ENCODE results near the gene UBE2L6.

The UBE2L6 gene

GRCh38 chr11:57601297-57601696, 33.8 kb upstream of the UBE2L6 start:
- TF ChIP-seq CTCF (IDR thresholded peaks at IDR 0.05; ENCODE audit: low read depth, low read length): no peak
- H3K4me3 ChIP-seq (ENCODE audit: low read depth, low read length): no peak overlapping the region

GRCh38 chr11:57599381-57599780, 31.9 kb upstream of the UBE2L6 start:
- TF ChIP-seq CTCF (IDR thresholded peaks at IDR 0.05; ENCODE audit: low read depth, low read length): no peak
- no peak overlapping the region for H3K4me3 ChIP-seq (ENCODE audit: low read depth, low read length)

- H3K4me3 ChIP-seq (ENCODE audit: low read depth, low read length): peak overlapping the region; percentile 41; the same call in 1 of the 2 replicates
- no peak for TF ChIP-seq CTCF (IDR thresholded peaks at IDR 0.05; ENCODE audit: low read depth, low read length)
These were observed 31.3 kb upstream of the UBE2L6 start for GRCh38 chr11:57598831-57599155.

GRCh38 chr11:57597916-57598830, 30.7 kb upstream of the UBE2L6 start:
- TF ChIP-seq CTCF (IDR thresholded peaks at IDR 0.05; ENCODE audit: low read depth, low read length): no peak
- peak overlapping the region; percentile 41 for H3K4me3 ChIP-seq (ENCODE audit: low read depth, low read length)

GRCh38 chr11:57597461-57597915, 30.0 kb upstream of the UBE2L6 start, which contains the start of gene SERPING1:
Gene SERPING1 (plus strand): TSS chr11:57597685. CDS start chr11:57598271, 586 bp downstream.
- TF ChIP-seq CTCF (IDR thresholded peaks at IDR 0.05; ENCODE audit: low read depth, low read length): no peak
- H3K4me3 ChIP-seq (ENCODE audit: low read depth, low read length): peak within 1 kb of the TSS; percentile 41

- H3K4me3 ChIP-seq (ENCODE audit: low read depth, low read length): no peak overlapping the region
- no peak for TF ChIP-seq CTCF (IDR thresholded peaks at IDR 0.05; ENCODE audit: low read depth, low read length)
These were observed 28.9 kb upstream of the UBE2L6 start for GRCh38 chr11:57596266-57596885.

All from WI38 (cell line).